ENCODE measurements around the gene NME3.
A peak's percentile ranks its signal among the peaks of the same experiment; 100 is the strongest.
"Not testable (repeated sequence)": the region's sequence is repeated elsewhere in the genome, so short reads cannot be mapped to it uniquely, and the experiment has no call there.

NME3 gene

DNA sequence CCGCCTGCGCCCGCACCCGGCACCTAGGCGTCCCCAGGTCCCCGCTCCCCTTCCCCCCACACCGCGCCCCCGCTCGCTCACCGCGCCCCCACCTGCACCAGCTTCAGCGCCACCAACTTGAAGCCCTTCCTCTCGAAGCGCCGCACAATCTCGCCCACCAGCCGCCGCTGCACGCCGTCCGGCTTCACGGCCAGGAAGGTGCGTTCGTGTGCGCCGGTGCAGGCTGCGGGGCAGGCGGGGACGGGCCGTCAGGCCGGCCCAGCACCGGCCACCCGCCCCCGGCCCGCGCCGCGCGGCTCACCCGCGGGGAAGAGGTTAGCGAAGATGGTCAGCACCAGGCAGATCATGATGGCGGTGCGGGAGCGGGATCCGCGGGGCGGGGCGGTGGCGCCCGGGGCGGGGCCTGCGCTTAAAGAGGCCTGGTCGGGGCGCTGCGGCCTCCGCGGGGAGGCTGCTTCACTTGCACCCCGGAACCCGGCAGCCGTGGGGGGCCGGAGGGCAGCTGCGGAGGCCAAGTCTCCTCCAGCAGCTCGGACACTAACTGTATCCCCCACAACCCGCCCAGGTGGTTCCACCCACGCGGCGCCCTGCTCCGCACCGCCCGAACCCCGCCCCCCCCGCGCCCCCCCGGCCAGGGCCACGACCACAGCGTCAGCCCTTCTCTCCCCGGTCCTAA, at the start of gene NME3:
NME3 (minus strand) TSS at position 356 of the 676 bp plus-strand sequence; CDS start at position 347, 9 bp downstream.
- DNase-seq: peak; percentile 34 to 71 (median 56)

DNA sequence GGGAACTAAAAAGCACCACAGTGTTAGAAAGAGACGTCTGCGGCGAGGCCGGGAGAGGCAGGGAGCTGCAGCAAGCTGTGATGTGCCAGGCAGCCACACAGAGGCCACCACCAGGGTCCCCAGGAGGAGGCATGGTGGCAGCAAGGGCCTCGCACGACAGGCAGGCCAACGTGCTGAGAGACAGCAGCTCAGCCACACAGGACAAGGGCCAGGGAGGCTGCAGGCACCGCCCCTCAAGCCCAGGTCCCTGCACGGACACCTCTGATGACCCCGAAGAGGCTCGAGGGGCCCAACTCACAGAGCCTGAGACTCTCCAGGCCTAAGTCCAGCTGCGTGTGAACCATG, 49.6 kb upstream of the NME3 start:
- no peak for DNase-seq

DNA sequence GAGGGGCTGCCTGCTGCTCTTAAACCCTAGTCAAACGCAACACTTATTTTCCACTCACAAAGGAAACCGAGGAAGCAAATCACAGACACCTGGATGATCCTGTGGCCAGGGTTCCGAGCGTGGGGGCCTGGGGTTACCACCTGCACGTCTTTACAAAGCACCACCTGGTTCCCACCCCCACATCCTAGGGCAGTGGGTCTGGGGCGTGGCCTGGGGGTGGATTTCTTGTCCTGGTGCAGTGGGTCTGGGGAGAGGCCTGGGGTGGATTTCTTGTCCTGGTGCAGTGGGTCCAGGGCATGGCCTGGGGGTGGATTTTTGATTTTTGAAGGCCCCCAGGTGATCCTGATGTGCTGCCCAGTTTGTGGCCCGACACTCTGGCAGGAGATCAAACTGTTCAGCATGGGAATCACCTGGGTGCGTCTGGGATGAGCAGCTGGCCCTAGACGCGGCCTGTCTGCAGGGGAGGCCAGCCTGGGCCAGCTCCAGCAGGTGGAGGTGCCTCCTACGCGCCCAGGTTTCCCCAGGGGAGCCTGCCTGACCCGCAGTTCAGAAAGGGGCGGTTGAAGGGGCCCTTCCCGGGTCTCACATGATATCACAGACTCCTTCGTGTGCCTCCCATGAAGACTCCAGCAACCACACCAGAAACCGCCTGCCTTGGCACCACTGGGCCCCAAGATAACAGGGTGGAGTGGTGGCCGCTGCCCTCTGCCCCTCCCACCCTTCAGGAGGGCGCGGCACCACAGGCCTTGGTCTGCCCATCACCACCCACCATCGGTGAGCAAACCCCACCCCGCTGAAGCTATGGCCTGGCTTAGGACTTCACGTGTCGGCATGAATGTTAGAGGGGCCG, 49.0 kb upstream of the NME3 start:
- no peak for DNase-seq

- DNase-seq: no peak
Observed at GRCh38 chr16:1819611-1820010, 48.3 kb upstream of the NME3 start.

DNA sequence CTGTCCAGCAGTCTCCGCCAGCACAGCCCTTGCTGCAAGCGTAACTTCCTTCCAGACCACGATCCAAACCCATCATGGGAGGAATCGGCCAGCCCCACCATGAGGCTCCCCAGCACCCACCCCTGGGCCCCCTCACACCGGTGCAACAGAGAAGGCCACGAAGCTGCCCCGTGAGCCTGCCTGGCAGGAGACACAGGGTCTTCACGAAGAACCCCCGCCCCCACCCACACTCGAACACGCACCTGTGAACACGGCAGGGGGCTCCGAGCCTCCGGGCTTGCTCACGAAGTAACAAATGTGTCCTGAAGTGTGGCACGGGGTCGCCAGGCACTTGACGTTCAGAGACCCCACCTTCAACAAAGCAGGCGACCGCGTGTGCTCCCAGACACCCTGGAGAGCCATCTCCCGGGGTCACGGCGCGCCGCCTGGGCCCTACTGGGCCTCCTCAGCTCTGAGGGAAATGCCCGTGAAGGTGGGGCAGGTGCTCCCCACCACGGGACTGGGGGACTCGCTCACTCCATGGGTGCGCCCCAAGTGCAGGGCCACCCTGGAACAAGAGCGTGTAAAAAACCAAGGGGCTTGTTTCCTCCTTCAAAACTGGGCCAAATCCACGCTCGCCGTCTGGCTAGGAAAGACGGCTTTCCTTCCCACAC, 47.7 kb upstream of the NME3 start:
- no peak for DNase-seq

GRCh38 chr16:1818204-1818872, 47.0 kb upstream of the NME3 start:
- no peak for DNase-seq

DNA sequence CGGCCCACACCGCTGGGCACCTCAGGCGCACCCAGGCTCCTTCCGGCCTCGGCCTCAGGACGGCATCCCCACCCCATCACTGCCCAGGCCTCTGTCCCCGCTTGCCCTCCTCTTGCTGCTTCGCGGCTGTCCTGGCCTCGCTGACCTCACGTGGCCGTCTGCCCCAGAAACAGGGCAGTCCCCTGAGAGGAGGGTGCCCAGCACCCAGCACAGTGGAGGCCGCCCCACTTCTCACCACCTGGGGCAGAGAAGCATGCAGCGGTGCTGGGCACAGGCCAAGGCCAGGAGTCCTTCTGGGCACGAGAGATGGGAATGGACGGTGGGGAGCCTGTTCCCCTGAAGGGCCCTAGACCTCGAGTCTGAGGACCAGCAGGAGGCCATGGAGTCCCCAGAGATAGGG, 46.4 kb upstream of the NME3 start:
- DNase-seq: no peak

DNA sequence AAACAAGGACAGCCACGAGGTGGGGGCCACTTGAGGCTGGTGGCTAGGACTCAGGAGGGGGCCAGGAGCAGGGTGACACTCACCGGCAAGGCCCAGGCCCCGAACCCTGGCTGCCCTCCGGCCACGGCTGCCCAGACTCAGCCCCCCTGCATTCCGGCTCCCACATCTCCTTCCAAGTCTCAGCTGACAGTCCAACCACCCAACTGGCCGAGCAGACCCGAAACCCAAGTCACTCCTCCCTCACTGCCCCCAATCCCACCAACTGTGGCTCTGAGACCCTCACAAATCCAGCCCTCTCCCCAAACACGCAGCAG, 45.9 kb upstream of the NME3 start:
- DNase-seq: no peak

DNA sequence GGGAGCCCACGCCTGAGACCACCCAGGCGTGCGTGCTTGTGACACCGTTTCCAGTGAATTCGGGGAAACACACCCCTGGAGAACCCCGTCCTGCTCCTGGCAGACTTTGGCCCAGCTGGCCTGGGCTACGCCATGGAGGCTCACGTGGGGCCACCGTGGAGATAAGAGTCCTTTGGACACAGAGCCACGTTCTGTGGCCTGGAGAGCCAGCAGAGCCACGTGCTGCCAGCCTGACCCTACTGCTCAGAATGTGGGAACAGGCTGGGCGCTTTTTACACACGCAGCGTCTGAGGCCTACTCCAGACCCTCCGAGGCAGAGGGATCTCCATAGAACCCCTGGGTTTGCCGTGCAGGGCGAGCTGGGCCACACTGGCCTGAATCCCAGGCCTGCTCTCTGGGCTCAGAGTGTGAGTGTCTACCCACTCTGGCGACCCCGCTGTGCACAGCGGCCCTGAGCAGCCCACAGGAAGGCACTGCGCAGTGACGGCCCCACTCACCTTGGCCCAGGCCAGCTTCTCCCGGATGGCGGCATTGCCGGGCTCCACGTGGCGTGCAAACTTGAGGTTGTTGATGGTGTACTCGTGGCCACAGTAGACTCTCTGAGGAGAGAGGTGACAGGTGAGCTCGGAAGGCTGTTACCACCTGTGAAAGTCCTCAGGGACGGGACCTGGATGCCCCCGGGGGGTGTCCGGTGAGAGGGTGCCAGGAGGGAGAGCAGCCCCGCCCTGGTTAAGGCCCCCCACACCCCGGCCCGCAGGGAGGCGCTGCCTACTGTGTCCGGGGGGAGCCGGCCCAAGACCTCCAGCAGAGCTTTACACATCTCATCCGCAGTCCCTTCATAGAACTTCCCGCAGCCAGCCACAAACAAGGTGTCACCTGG, 45.3 kb upstream of the NME3 start:
- no peak for DNase-seq

DNA sequence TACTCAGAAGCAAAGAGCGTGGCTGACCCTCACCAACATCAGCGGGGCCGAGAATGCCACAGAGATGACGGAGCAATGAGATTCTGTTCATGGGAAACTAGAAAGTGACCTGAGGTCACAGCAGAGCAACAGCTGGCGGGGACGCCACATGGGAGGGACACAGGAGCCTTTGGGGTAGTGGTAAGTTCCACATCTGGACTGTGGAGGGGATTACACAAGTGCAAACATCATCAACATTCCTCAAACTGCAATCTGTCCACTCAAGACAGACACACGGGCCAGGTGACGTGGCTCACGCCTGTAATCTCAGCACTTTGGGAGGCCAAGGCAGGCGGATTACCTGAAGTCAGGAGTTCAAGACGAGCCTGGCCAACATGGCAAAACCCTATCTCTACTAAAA, 44.1 kb upstream of the NME3 start:
- no peak for DNase-seq

- DNase-seq: peak in 2 of 4 experiments; percentile 24 to 55
Observed at GRCh38 chr16:1812732-1813163, 41.4 kb upstream of the NME3 start.

DNA sequence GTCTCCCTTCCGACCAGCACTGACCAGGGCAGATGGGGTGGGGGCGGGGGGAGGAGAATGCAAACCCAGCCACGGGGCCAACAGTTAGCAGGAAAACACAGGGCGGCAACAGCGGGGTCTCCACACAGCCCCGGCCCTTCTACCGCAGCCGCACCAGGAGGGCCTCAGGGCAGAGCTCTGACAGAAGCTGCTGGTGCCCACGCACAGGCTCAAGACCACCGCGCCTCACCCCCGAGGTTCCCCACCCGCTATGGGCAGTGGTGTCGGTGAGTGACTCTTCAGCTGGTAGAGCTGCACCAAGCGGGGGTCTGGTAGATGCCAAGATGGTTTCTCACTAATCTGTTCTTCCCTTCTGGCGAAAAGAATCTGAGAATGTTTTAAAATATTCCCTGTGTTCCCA, 39.2 kb upstream of the NME3 start:
- DNase-seq: no peak

DNA sequence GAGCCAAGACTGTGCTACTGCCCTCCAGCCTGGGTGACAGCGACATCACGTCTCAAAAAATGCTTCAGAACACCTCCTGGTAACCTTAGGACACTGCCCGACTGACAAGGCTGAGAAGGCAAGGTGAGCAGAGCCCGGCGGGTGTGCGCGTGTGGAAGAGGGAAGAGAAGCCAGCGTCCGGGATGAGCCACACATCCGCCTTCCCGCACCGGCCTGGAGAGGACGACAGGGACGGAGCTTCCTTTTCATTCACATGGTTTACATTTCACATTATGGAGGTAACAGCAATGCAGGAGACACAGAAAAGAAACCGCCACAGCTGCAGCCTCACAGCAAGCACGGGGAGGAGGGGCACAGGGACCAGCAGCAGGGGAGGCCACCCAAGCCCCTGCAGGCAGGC, 38.8 kb upstream of the NME3 start:
- no peak for DNase-seq

DNA sequence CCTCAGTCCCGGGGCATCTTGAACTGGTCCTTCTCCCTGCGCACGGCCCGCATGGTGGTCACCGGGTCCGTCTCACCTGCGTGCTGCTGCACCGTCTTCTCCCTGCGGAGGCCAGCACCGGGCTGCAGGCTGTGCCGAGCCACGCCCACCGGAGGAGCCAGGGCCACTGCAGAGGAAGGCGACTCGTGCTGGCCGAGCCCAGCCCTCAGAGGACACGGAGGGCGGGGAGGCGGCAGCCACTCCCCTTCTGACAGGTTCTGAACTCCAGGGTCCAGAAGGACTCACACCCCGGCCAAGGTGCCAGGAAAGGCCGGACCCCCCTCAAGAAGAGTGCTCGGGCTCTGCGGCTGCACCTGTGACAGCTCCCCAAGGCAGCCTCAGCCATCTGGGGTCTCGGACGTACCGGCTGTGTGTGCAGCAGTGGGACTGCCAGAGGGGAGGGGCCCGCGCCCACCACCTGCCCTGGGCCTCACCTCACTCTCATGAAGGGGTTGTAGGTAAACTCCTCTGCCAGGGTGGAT, 38.0 kb upstream of the NME3 start:
- DNase-seq: no peak

DNA sequence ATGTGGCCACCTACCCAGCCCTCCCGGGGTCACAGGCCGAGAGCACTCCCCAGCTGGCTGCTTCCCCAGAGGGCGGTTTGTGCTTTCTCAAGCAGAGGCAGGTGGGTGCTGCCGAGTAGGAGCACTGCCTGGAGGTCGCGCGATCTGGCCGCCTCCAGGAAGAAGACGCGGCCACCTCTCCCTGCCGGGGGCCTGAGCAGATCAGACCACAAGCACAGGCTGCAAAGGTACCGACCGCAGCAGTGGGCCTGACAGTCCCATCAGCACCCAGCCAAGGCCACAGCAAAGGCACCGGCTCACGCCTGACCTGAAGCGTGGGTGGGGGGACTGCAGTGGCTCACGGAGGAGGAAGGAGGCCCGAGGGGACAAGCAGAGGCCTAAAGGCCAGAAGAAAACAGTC, 37.3 kb upstream of the NME3 start:
- DNase-seq: no peak

DNA sequence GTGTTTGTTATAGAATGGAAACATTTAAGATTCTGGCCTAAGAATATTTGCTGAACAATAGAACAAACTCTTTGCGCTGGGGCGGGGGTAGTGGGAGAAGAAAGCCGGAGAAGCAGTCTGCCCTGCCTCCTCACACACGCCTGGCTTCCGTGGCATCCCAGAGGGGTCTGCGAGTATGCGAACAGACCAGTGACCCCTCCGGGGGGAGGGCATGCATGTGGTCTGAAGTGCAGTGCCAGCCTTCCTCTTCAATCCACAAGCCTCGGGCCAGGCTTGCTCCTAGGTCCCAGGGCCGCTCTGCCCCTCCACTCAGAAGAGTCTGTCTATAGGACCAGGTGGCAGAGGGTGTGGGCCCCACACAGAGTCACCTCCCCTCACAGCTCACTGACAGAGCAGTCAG, 36.3 kb upstream of the NME3 start:
- DNase-seq: no peak

DNA sequence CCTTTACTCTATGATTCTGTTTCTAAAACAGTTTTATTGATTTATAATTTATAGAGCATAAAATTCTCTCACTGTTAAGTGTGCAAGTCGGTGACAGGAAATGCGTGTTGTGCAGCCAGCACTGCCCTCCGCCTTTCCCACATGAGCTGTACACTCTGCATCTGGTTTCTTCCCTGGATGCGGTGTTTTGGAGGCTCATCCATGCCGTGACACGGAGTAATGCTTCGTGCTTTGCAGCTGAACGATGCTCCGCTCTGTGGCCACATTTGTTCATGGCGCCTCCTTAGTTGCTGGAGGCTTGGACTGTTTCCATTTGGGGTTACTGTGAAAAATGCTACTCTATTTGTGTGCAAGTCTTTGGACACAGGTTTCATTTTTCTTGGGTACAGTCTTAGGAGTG, 29.4 kb upstream of the NME3 start:
- no peak for DNase-seq

DNA sequence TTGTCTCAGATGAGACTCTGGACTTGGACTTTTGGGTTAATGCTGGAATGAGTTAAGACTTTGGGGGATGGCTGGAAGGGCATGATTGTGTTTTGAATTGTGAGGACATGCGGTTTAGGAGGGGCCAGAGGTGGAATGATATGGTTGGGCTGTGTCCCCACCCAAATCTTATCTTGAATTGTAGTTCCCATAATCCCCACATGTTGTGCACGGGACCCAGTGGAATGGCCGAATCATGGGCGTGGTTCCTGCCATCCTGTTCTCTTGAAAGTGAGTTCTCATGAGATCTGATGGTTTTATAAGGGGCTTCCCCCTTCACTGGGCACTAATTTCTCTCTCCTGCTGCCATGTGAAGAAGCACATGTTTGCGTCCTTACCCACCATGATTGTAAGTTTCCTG, 27.9 kb upstream of the NME3 start:
- not testable (repeated sequence) for DNase-seq

- no peak for DNase-seq
Observed at GRCh38 chr16:1794908-1795666, 23.7 kb upstream of the NME3 start.

GRCh38 chr16:1794221-1794871, 23.0 kb upstream of the NME3 start:
- no peak for DNase-seq

Measured in activated naive CD4-positive, alpha-beta T cell (primary cell).